ENCODE results near the gene CAMP.

CAMP gene

DNA sequence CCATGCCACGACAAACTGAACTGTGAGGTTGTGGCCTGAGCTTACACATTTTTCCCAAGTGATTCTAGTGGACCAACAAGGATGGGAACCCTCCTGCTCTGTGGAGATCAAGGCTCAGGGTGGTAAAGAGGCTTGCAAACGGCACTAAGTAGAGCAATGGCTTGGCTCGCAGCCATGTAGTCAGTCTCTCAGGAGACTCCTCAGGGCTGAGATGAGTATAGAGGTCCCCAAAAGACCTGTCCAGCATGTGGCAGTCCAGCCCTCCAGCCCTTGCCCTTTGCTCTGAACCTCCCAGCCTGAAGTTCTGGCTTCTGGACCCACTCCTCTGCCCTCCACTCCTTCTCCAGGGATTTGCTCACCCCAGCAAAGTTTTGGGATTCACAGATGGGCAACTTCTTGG is 8.3 kb upstream of the CAMP start:
- no peak for DNase-seq (ENCODE audit: low spot score)

DNA sequence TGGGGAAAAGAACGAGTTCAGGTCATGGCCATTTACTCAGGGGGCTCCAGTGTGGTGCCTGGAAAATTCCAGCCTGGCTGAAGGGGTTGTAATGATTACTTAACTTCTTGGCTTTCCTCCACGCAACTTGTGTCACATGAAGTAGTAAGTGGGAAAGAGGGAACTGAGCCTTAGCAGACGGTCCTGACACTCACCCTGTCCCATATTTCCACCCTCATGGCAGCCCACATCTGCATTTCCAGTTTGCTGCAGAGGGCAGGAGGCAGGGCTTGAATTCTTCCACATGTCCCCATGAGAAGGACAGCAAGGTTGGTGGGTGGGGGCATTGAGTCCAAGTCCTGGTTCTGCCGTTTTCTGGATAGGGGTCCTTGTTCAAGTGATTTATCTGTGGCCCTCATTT is 7.8 kb upstream of the CAMP start:
- DNase-seq (ENCODE audit: low spot score): no peak

DNA sequence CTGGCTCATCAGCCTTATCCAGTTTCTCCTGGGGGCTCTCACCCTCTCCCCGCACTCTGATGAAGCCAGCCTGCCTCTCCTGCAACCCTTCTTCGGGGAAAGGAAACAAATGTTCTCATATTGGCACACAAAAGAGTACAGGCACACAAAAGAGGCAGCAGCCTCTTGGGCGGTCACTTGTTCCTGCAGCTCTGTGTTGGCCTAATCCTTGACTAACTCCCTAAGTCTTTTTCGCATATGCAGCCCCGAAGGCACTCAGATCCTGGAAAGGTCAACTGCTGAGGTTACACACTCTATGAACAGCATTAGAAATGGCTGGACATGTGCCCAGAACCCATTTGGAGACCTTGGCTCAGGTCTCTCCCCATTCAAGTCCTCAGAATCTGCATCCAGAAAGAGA is 7.4 kb upstream of the CAMP start:
- DNase-seq (ENCODE audit: low spot score): no peak

DNA sequence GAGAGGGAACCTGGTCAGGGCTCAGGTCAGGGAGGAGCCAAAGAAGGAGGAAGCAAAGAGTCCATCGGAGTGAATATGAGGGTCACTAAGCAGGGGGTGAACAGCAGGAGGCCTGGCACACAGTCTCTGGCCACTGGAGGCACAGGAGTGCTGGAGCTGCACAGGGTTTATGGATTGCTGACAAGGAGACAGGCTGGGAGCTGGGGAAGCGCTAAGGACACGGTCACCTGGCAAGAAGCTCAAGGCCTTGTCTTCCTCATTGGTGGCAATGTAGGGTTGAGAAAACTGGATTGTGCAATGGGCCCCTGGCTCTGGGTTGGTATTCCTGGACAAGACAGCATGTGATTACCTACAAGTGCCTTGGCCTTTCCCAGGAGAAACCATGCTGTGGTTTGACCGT is 5.8 kb upstream of the CAMP start:
- no peak for DNase-seq (ENCODE audit: low spot score)

DNA sequence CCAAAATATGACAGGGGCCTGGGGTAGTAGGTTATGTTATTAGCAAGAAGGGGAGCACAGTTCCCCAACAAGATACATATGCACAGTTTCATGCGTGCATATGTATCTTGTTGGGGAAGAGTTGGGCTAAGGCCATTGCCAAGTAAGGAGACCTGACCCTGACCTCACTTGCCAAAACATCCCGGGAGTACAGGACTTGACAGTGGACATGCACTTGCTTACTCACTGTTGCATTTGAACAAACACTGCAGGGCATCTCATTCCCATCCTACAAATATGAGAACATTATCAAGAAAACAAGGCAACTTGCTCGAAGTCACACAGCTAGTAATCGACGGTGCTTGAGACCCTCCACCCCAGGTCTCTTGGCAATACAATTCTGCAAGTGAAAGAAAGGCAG is 4.8 kb upstream of the CAMP start:
- DNase-seq (ENCODE audit: low spot score): no peak

DNA sequence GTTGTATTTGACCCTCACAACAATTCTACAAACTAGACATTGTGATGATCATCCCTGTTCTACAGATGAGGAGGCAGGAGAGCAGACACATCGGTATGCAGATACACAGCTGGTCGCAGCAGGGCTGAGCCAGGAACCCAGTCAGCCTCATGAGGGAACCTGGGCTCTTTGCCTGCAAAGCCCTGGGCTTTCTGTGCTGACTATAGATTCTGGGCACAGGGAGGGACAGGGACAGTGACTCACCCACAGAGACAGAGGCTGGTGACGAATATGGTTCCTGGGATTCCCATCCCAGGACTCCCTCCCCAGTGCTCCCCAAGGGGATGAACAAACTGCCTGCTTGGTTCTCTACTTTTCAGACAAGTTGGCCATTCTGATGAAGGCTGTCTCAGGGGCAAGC is 3.8 kb upstream of the CAMP start:
- no peak for DNase-seq (ENCODE audit: low spot score)

DNA sequence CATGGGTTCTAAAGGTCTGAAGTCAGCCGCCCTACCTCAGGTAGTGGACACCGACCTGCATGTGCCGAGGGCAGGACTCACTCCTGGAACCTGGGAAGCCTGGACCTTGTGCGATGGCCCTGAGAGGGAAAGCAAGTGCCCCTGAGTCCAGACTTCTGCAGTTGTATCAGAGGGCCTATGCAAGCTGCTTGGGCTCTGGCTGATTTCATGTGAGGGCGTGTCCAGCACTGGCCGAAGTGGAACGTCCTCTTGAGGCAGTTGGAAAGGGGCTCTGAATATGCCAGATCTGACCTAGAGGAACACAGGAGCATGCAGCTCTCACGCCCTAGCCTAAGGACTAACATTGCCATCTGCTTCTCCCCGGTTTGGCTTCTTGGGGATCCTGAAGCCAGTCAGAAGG is 2.5 kb upstream of the CAMP start:
- DNase-seq (ENCODE audit: low spot score): no peak

DNA sequence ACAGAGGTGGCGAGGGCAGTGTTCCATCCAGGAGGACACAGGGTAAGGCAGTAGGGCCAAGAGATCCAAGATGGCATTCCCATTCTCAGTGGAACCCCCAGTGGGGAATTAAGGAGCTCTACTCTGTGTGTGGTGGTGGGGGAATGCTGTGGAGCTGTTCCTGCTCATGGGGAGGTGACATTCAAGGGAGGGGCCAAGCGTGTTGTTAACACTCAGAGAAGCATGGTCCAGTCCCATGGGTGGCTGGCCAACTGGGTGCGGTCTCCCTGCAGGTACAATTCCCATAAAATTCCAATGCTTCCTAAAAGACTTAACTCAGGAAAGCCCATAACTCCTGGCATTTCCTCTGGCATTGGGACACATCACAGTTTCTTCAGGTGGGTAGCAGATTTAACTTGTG is 2.3 kb downstream of the CAMP start:
- DNase-seq (ENCODE audit: low spot score): no peak

DNA sequence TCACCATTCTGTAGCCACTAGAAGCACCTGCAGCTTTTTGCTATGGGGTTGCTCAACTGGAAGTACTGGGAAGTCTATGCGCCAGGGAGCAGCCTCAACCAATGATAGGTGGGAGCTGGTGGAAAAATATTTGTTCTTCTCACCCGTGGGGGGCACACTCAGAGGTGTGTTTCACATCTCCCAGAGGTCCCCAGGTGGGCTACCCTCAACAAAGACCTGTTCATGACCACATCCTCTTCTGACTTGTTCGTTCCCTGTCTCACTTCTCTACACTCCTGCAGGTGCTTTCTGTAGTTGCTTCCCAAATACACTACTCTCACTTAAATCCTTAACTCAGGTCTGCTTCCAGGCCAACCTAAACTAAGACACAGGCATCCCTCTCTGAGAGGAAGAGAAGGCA is 3.6 kb downstream of the CAMP start:
- no peak for DNase-seq (ENCODE audit: low spot score)

DNA sequence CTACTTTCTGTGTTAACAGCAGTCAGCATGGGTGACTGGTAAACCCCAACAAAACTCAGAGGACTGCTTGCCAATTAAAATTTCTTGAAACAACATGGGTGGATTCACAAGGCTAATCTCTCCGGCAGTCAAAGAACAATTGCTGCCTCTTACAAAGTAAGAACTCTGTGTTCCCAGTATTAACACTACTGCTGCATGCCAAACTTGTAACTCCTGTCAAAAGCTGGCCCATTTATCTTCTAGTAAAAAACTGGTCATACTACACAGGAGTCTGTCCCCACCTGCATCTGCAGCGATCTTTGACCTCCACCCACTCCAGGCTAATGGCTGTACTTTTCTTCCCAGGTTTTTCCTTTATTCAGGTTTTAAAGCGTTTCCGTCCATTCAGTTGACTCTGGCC is 8.9 kb downstream of the CAMP start:
- DNase-seq (ENCODE audit: low spot score): no peak

DNA sequence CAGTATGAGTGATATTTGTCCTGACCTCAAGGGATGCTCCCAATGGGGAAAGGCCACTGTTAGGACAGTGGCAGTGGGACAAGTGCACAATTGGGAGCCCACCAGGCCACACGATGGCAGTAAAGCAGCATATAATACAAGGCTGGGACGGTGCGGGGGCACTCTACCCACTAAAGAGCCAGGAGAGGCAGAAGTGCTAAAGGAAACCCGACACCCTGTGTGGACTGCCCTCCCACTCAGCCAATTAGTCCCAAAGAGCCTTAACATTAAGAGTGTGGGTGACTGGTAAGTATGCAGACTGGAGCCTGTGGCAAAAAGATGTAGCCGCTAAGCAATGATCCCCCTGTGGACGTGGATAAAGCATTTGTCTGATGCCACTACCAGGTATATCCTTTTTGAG is 9.4 kb downstream of the CAMP start:
- DNase-seq (ENCODE audit: low spot score): peak; percentile 71

DNA sequence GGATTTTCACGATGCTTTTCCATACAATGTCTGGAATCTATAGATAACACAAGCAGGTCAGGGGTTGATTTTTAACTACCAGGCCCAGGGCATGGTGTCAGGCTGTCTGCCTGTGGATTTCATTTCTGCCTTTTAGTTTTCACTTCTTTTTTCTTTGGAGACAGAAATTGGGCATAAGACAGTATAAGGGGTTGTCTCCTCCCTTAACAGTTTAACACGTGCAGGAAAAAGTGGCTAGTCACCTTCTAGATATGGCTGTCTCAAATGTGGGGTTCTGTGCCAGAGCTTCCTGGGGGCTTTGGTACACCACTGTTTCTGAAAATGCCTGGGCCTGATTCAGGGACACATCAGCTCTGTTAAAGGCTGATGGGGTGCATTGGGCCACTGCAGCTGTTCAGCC is 10.2 kb downstream of the CAMP start:
- no peak for DNase-seq (ENCODE audit: low spot score)

DNA sequence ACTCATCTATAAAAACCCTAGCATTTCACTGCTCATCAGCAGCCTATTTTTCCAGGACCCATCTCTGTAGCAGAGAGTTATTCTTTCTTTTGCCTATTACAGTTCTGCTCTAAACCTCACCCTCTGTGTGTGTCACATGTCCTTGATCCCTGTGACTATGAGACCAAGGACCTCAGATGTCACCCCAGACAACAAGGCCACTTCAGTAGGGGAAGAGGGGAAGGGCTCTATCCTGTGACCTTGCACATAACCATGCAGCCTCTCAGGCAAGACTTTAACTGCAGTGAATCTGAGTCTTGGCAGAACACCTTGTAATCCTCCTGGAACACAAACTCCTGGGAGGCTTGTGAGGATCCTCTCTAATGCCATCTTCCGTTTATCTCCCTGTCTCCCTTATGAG is 13.2 kb downstream of the CAMP start:
- no peak for DNase-seq (ENCODE audit: low spot score)

DNA sequence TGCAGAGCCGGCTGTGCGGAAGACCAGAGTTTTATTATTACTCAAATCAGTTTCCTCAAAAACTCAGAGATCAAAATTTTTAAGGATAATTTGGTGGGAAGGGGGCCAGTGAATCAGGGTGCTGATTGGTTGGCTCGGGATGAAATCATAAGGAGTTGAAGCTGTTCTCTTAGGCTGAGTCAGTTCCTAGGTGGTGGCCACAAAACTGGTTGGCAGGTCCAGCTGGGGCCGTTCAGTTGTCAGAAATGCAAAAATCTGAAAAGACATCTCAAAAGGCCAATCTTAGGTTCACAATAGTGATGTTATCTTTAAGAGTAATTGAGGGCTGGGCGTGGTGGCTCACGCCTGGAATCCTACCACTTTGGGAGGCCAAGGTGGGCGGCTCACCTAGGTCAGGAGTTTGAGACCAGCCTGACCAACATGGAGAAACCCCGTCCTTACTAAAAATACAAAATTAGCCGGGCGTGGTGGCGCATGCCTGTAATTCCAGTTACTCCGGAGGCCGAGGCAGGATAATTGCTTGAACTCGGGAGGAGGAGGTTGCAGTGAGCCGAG is 15.3 kb downstream of the CAMP start:
- no peak for DNase-seq (ENCODE audit: low spot score)

DNA sequence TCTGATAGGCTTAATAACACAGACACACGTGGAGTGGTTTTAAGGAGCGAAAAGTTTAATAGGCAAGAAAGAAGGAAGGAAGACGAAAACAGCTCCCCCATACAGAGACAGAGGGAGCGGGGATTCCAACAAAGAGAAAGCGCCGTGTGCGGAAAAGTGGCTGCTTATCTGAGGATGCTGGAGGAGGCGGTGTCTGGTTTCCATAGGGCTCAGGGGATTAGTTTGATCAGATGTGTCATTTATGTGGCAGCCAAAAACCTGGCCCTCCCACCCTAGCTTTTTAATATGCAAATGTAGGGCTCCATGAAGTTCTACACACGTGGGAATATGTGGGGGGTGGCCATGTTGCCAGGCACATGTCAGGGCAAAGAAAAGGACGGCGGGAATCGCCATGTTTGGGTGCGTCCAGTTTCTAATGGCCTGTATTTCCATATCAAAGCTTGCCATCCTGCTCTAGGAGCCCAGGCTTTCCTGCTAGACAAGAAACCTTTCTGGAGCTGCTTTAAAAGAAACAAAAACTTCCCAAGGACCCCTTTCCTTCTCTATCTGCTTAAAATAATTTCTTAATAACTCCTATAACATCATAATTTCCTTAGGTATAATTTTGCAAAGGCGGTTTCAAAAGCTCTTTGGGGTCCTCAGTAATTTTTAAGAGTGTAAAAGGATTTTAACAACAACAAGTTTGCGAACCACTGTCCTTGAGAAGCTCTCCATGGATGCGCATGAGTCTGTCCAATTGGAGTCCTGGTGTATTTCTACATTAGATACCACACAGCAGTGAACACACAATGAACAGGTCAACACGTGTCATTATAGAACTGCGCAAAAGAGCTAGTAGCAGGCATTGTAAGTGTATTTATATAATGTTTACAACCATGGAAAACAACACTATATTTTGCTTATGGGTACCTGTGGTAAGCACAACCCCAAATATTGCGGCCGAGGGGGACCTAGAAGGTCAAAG is 17.0 kb downstream of the CAMP start:
- DNase-seq (ENCODE audit: low spot score): no peak

DNA sequence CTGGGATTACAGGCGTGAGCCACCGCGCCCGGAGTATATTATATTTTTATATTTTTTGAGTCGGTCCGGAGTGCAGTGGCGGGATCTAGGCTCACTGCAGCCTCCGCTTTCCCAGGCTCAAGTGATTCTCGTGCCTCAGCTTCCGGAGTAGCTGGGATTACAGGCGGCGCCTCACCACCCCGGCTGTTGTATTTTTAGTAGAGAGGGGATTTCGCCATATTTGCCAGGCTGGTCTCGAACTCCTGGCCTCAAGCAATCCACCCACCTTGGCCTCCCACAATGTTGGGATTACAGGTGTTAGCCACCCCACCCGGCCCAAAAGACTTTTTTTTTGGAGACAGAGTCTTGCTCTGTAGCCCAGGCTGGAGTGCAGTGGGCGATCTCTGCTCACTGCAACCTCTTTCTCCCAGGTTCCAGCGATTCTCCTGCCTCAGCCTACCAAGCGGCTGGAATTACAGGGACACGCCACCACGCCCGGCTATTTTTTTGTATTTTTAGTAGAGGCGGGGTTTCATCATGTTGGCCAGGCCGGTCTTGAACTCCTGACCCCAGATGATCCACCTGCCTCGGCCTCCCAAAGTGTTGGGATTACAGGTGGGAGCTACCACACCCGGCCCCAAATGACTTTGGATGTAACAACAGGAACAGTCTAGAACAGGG is 18.6 kb downstream of the CAMP start:
- no peak for DNase-seq (ENCODE audit: low spot score)

DNA sequence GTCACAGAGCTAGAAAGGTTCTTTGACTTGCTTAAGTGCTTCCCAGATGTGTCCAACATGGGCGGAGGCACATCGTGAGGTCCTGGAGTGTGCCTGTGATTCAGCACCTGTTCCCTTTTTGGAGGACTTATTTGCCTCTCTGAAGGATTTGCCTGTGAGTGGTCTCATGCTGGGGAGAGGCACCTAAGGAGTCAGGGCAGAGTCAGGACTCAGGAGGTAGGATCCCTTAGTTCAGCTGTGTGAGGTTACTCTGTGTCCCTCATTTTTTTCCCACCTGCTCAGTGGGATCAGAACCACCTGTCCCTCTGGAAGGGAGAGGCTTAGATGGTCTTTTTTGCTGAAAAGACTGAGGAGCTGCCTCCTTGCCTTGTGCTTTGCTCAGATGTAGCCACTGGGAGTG is 20.6 kb downstream of the CAMP start:
- no peak for DNase-seq (ENCODE audit: low spot score)

DNA sequence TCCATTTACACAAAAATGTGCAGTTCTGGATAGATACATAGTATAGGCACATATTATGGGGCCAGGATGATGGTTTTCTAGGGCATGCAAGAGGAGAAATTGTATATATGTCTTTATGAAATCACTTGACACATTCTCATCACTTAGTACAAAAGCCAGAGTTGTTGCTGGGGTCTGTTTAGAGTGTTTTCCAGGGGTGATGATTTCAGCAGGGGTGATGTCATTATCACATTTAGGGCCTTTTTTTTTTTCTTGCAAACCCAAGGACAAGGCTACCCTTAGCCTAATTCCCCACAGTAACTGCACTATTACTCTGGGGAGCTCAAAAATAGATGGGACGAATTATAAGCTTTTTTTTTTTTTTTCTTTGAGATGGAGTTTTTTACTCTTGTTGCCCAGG is 21.2 kb downstream of the CAMP start:
- no peak for DNase-seq (ENCODE audit: low spot score)

DNA sequence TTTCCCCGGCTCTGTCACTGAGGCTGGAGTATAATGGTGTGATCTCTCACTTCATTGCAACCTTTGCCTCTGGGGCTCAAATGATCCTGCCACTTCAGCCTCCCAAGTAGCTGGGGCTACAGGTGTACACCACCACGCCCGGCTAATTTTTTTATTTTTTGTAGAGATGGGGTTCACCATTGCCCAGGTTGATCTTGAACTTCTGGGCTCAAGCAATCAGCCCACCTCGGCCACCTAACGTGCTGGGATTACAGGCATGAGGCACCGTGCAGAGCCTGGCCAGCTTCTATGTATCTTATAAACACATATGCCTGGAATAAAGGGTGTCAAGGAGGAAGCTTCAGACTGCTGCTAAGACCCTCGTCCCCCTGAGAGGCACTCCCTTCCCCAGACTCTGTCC is 21.8 kb downstream of the CAMP start:
- no peak for DNase-seq (ENCODE audit: low spot score)

DNA sequence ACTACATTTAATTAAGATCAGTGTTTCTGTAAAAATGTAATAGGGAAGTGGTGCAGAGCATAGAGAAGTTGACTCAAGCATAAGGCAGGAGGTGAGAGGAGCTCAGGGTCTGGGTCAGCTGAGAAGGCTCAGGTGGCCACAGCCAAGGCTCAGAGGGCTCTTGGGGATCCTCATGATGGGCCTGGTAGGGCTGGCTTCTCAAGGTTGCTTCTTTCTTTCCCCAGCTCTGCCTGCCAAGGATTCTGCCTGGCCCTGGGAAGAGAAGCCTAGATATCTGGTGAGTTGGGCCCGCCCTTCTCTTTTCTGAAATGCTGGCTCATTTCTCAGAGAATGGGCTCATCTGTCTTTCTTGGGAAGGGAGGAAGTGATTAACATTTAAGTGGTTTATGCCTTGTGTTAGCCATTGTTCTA is 24.1 kb downstream of the CAMP start:
- no peak for DNase-seq (ENCODE audit: low spot score)

DNA sequence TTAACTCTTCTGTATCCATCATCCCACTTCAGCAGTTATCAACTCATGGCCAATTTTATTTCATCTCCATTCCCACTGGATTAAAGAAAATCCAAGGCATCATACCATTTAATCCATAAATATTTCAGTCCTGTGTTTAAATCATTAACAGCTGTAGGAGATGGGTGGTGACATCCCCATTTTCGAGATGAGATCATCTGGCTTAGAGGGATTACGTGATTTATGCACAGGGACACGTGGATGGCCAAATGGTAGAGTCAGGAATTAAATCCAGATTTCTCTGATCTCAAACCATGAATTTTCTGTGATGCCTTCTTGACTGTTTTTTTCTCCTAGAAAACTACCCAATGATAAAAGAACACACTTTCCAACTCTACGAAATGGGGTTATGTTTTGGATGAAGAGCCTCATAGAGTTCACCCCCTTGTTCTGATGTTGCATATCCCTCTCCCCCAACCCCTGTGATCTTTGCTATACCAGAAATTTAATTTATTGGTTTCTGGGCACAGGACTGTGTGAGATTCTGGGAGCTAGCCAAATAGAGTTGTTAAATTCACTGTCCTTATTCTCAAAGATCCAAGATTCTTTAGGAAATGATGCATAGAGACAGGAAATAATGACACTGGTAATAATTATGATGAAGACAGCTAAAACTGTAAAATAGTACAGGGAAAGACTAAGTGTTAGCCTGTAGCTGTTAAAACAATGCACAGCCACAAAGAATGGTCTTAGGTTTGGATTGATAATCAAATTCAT is 25.0 kb downstream of the CAMP start:
- DNase-seq (ENCODE audit: low spot score): no peak

DNA sequence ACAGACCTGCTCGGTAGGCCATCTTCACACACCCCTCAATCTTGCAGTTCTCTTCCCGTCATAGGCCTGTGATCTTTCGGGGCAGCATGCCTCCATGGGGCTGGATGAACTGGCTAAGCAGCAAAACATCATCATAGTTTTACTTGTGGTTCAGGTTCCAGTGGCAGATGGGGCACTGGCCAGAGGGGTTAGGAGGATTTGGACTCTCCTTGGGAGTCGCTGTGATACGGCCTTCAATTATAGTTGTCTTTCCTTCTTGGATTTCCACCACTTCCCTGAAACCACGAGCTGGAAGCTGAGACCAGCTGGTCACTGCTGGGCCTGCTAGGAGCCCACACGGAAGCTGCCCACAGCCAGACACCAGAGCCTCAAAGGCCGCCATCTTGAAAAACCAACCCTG is 33.3 kb downstream of the CAMP start:
- no peak for DNase-seq (ENCODE audit: low spot score)

DNA sequence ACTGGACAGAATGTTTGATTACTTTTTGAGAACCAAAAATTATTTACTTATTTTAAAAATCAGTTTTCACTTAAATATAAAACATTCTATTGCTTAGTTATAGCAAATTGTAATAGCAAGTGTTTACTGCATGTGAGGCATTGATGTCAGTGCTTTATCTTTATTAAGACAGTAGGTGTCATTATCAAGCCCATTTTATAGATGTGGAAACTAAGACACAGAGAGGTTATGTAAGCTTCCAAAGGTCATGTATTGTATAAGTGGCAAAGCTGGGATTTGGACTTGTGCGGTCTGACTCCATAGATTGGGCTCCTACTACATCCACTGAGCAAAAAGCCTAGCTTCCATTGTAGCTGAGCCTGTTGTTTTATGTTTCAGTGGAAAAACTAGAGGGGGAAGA is 35.2 kb downstream of the CAMP start:
- no peak for DNase-seq (ENCODE audit: low spot score)

All from putamen (tissue), 1 donor.